ENCODE results near the gene RIBC1.
"Not testable (repeated sequence)": the region's sequence is repeated elsewhere in the genome, so short reads cannot be mapped to it uniquely, and the experiment has no call there.

RIBC1 gene

DNA sequence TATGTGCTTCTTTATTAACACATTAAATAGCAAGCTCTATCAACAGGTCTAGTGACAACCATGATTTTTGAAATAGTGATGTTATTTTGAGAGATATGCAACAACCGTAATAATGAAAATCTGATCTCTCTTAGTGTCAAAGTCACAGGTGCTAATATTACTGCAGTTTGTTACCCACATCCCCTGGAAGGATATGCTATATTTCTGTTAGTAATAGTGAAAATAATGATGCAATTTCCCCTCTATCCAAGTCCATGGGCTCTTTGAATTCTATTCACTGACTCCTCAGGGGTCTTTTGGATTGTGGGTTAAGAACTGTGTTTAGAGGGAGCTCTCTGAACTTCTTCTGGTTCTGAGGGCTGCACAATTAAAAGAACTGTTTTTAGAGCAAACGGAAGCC lies 14.5 kb downstream of the RIBC1 start:
- DNase-seq (ENCODE audit: low spot score) = no peak

GRCh38 chrX:53438174-53438831 lies 15.6 kb downstream of the RIBC1 start:
- DNase-seq (ENCODE audit: low spot score) = no peak

DNA sequence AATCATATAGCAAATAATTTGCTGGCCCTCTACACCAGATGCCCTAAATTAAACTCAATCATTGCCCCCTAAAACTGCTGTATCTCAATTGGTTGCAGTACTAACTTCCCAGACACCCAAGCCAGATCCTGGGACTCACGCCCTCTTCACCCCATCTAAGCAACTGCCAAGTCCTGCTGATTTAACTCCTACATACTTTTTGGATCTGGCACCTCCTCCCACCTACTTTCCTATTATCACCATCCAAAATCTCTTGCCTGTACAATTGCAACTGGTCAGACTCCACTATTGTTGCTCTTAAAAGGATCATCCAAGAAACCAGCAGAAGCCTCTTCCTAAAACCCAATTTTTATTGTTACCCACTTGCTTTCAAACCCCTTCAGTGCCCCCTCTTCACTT lies 16.2 kb downstream of the RIBC1 start:
- DNase-seq (ENCODE audit: low spot score) = no peak

- DNase-seq (ENCODE audit: low spot score) = peak; percentile 51
These were observed 17.4 kb downstream of the RIBC1 start for GRCh38 chrX:53440101-53440500.

- peak; percentile 81 for DNase-seq (ENCODE audit: low spot score)
These were observed 18.2 kb downstream of the RIBC1 start for GRCh38 chrX:53440621-53441517.

DNA sequence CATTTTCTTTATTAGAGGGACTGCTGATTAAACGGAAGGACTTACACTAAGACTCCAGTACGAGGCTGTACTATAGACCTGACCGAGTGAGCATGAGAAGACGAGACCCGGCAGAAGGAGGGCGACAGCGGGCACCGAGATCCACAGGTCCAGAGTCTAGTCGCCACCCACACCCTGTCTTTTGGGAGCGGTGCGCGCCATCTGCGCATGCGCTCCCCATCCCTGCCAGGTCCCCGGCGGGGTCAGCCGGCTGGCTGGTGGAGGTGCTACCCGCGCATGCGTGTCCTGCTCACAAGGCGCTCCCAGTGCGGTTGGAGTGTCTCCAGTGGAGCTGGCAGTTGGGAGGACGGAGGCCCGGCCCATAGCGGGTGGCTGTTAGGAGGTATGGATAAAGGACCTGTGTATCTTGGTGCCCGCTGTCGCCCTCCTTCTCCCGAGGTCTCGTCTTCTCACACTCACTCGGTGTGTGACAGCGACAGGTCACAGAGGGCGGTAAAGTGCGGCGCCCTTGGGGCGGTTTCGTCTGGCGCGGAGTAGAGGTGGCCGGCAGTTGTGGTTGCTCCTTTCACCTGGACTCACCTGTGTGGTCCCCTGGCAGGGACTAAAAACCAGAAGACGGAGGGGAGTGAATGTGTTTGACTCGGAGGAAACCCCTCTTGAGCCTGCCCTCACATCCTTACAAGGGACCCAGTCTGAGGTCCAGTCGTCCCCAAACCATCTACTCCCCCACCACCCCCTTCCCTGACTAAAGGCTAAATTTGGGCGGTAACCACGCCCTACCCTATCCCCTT lies 19.1 kb downstream of the RIBC1 start:
- DNase-seq (ENCODE audit: low spot score) = peak; percentile 87

DNA sequence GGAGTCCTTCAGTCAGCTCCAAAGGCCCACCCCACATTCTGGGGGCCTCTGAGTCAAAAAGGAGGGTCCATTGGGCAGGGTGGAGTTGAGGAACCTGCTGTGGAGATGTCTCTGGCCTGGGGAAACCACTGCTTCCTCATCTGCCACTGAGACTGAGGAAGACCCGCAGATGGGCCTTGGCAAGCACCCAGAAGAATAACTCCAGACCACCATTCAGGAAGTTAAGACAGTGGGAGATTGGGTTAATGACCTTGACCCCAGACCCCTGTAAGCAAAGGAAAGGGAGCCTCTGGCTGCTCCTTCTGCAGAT lies 19.6 kb downstream of the RIBC1 start:
- no peak for DNase-seq (ENCODE audit: low spot score)

GRCh38 chrX:53445977-53446376 lies 23.3 kb downstream of the RIBC1 start:
- peak; percentile 60 for DNase-seq (ENCODE audit: low spot score)

- no peak for DNase-seq (ENCODE audit: low spot score)
These were observed 24.8 kb downstream of the RIBC1 start for GRCh38 chrX:53447441-53447840.

- no peak for DNase-seq (ENCODE audit: low spot score)
These were observed 27.0 kb downstream of the RIBC1 start for GRCh38 chrX:53449632-53450031.

DNA sequence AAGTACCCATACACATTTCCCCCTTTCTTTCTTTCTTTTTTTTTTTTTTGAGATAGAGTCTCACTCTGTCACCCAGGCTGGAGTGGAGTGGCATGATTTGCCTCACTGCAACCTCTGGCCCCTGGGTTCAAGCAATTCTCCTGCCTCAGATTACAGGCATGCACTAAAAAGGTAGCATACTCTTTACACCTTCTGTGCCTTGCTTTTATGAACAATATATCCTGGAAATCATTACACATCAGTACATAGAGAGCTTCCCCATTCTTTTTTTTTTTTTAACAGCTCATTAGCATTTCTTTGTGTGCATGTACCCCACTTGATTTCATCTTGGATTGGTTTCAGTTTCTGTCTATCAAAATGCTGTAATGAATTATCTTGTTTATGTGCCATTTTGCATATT lies 30.1 kb downstream of the RIBC1 start:
- DNase-seq (ENCODE audit: low spot score) = no peak

DNA sequence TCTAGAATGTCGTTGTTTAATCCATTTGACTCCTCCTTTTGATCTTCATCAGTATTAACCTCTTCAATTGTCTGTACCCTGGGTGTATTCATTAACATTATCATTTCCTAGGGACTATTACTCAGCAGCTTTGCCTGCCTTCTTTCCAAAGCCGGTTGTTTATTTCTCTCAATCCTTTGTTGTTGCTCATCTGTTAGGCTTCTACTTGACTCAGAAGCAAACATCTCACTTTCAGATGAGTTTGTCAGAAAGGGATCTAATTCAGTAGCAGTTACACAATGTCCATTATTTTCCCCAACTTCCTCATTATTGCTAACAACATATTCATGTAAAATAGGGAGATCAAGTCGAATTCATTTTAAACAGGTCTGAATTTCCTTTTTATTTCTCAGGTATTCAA lies 33.6 kb downstream of the RIBC1 start:
- no peak for DNase-seq (ENCODE audit: low spot score)

DNA sequence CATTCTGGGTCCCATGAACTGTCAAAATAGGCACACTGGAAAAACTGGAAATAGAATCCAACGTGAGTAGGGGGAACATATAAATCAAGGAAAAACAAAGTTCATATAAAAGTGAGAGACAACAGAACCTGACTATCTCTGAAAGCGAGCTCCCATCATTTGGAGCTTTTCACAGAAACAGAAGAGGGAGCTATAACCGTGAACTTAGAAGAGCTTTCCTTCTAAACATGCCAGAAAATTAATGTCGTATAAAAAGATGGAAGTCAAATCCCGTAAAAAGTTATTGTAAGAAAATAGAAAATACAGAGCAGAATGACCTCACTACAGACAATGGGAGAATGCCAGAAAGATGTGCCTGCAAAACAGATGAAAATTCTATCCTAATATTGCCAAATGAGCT lies 35.4 kb downstream of the RIBC1 start:
- no peak for DNase-seq (ENCODE audit: low spot score)

GRCh38 chrX:53468659-53469058 lies 46.0 kb downstream of the RIBC1 start:
- DNase-seq (ENCODE audit: low spot score) = not testable (repeated sequence)

GRCh38 chrX:53471346-53471745 lies 48.7 kb downstream of the RIBC1 start:
- DNase-seq (ENCODE audit: low spot score) = no peak

DNA sequence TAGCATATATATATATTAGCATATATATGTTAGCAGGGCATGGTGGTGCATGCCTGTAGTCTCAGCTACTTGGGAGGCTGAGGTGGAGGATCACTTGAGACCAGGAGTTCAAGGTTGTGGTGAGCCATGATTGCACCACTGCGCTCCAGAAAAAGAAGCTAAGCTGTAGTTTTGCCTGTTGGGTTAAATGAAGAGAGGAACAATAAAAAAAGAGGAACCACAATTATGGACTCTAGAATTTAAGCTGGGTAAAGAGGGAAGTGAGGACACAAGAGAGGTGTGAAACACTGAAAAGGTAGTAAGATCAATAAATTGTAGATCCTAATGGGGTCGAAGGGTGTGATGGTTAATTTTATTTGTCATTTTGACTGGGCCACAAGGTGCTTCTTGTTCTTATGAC lies 52.0 kb downstream of the RIBC1 start:
- DNase-seq (ENCODE audit: low spot score) = no peak

- DNase-seq (ENCODE audit: low spot score) = peak; percentile 63
These were observed 53.7 kb downstream of the RIBC1 start for GRCh38 chrX:53476371-53476770.

DNA sequence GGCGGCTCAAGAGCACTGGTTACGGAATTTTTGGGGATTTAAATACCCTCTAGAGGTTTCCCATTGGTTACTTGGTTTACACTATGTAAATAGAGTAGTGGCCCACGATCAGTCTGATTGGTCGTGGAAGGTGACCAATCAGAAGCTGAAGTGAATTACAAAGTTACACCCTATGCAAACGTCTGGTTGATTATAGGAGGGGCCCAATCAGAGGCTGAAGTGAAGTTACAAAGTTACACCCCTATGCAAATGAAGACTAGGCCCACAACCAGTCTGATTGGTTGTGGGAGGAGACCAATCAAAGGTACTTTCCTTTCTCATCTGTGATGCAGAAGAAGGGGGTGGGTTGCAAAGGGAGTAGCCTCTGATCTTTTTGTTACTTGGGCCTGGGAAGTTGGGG lies 56.6 kb downstream of the RIBC1 start:
- DNase-seq (ENCODE audit: low spot score) = peak; percentile 48
